CD8-positive, alpha-beta memory T cell (primary cell): ENCODE data around the gene ST3GAL6. TPM values are rescaled to one million over a fixed set of nuclear protein-coding genes. Genes with fewer than 3 reads are reported as not detected.

Source experiments
- CTCF ChIA-PET: fragments of 350-600 bp; sonication (Branson Sonifier 250); formaldehyde crosslinking; loops from one replicate; lab custom pipeline; 2021; ENCODE audit warnings: antibody characterized with exemption; lab: Charles Lee
- POLR2A ChIA-PET: fragments of 350-600 bp; sonication (Branson Sonifier 250); formaldehyde crosslinking; loops from one replicate; lab custom pipeline; 2021; ENCODE audit warnings: antibody characterized with exemption; lab: Charles Lee
- DNase-seq, 5 donors: peaks; one replicate each; pipeline versions ENCODE4 v3.0.0 to v3.0.0-alpha.2; 2020 to 2022; ENCODE audit warnings: mixed read lengths in 1 of 5
- H3K27ac ChIP-seq: one replicate; pipeline ENCODE4 v1.7.0; 2013; ENCODE audit warnings: low read depth, mild to moderate bottlenecking, low read length, moderate library complexity
- H3K27me3 ChIP-seq: 2 replicates; pipeline ENCODE4 v1.7.0; 2013; ENCODE audit warnings: low read length, mild to moderate bottlenecking; ENCODE audit not compliant: insufficient read depth, poor library complexity, severe bottlenecking
- H3K36me3 ChIP-seq: 2 replicates; pipeline ENCODE4 v1.7.0; 2013; ENCODE audit warnings: mild to moderate bottlenecking, low read length, moderate library complexity; ENCODE audit not compliant: insufficient read depth
- H3K4me1 ChIP-seq: 2 replicates; pipeline ENCODE4 v1.7.0; 2013; ENCODE audit warnings: mild to moderate bottlenecking, low read length, moderate library complexity; ENCODE audit not compliant: insufficient read depth
- H3K4me3 ChIP-seq: 2 replicates; pipeline ENCODE4 v1.7.0; 2013; ENCODE audit warnings: mild to moderate bottlenecking, low read length
- H3K9me3 ChIP-seq: 2 replicates; pipeline ENCODE4 v1.7.0; 2013; ENCODE audit warnings: mild to moderate bottlenecking, low read length
- H3K27ac Mint-ChIP-seq, 8 donors: one replicate each; pipeline ENCODE4 v1.8.0; 2020 to 2021; ENCODE audit warnings: mixed read lengths in 8 of 8, mild to moderate bottlenecking in 6 of 8, inconsistent platforms in 3 of 8, moderate library complexity in 3 of 8
- H3K27me3 Mint-ChIP-seq, 2 donors: one replicate each; pipeline ENCODE4 v1.8.0; 2020 to 2021; ENCODE audit warnings: mixed read lengths in 2 of 2, mild to moderate bottlenecking in 1 of 2, moderate library complexity in 1 of 2
- H3K36me3 Mint-ChIP-seq, 3 donors: one replicate each; pipeline ENCODE4 v1.8.0; 2020 to 2021; ENCODE audit warnings: mixed read lengths in 3 of 3, inconsistent platforms in 1 of 3, mild to moderate bottlenecking in 1 of 3
- H3K4me1 Mint-ChIP-seq, 3 donors: one replicate each; pipeline ENCODE4 v1.8.0; 2020 to 2021; ENCODE audit warnings: mixed read lengths in 3 of 3, inconsistent platforms in 1 of 3, mild to moderate bottlenecking in 1 of 3
- H3K4me3 Mint-ChIP-seq, 7 donors: one replicate each; pipeline ENCODE4 v1.8.0; 2020 to 2021; ENCODE audit warnings: mixed read lengths in 7 of 7, mild to moderate bottlenecking in 6 of 7, moderate library complexity in 4 of 7, inconsistent platforms in 2 of 7
- H3K9me3 Mint-ChIP-seq, 5 donors: one replicate each; pipeline ENCODE4 v1.8.0; 2020 to 2022; ENCODE audit warnings: mixed read lengths in 5 of 5, mild to moderate bottlenecking in 3 of 5, moderate library complexity in 2 of 5, inconsistent platforms in 1 of 5
- polyA plus RNA-seq: library from polyadenylated mRNA; unstranded; fragments of 300-500 nt; fragmentation: Illumina TruSeq; gene quantifications from one replicate; pipeline ENCODE4 v1.2.3, GENCODE V29; 2021
- total RNA-seq, 2 experiments: library from RNA; stranded (reverse); gene quantifications; one replicate each; pipeline ENCODE4 v1.2.3, GENCODE V29; 2021

Gene ST3GAL6
- total and polyA plus RNA-seq, 3 experiments from 2014 or later, result 0.20 to 0.31 TPM; not detected in 1

DNA sequence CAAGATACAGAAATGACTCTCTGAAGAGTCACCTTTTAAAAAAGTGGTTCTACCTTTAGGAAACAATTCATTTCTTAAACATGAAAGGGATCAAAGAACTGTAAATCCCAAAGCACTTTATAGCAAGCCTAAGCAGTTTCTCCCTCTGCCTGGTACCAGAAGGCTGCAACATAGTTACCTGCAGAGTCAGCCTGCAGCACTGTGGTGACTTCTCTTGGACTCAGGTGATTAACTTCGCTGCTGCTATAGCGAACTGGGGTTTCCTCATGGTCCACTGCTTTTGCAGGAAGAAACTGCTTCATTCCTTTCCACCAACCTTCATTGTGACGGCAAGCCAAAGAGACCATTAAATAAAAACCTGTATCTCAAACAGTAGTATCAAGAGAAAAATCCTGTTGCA, 37.3 kb downstream of the ST3GAL6 start:
- Mint-ChIP-seq H3K9me3 (no peaks in the 10 kb centered on the region), H3K36me3 (no peaks in the 10 kb centered on the region), H3K4me3 (no peak overlapping the region), H3K27ac (no peak overlapping the region), H3K27me3 (peaks cover 0 to 2% of the 10 kb centered on the region in 2 donors), H3K4me1 (peaks cover 0 to 6% (median 0%) of the 10 kb centered on the region in 3 donors)
- H3K9me3 ChIP-seq, result no peaks in the 10 kb centered on the region
- H3K27me3 ChIP-seq, result no peaks in the 10 kb centered on the region
- ChIA-PET CTCF (no interaction called here), POLR2A (no interaction called here)
- no peaks in the 10 kb centered on the region for H3K4me1 ChIP-seq
- no peak overlapping the region for H3K4me3 ChIP-seq
- H3K27ac ChIP-seq, result no peak overlapping the region
- H3K36me3 ChIP-seq, result no peaks in the 10 kb centered on the region
- no peak for DNase-seq

DNA sequence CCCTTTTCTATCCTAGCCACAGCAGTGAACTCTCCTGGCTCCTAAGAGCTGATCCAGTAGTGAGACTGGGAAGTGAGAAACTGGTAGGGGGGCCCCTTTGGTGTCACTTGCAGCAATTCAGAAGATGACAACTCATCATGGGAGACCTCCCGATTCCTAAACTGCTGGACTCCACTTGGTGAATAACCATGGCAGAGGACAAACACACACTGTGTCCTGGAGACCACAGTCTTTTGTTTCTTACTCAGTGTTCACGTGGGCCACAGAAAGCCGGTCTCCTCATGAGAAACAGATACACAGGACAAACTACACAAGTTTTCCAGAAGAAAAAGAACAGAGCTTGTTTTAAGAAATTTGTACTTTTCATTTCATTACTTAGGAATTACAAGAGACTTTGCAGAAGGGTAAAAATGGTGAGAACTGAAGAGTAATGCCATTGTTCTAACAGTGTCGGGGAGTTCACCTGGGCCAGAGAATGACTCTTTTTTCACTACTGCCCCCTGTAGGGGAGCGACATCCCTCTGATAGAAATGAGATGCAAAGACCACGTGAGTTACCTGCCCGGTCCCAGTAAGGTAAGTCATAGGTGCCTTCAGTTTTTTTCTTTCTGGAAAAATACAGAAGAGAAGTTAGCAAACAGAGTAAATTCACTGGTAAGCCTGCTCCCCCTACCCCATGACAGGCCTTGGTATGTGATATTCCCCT, 38.1 kb downstream of the ST3GAL6 start:
- ChIA-PET POLR2A (no interaction called here), CTCF (no interaction called here)
- DNase-seq, result no peak
- Histone ChIP-seq H3K4me1 (no peaks in the 10 kb centered on the region), H3K36me3 (no peaks in the 10 kb centered on the region), H3K9me3 (no peaks in the 10 kb centered on the region), H3K27me3 (no peaks in the 10 kb centered on the region), H3K4me3 (no peak overlapping the region), H3K27ac (no peak overlapping the region)
- Mint-ChIP-seq H3K4me3 (no peak overlapping the region), H3K27ac (no peak overlapping the region), H3K9me3 (no peaks in the 10 kb centered on the region), H3K27me3 (peaks cover 0 to 6% of the 10 kb centered on the region in 2 donors), H3K36me3 (no peaks in the 10 kb centered on the region), H3K4me1 (peaks cover 0 to 6% (median 0%) of the 10 kb centered on the region in 3 donors)

DNA sequence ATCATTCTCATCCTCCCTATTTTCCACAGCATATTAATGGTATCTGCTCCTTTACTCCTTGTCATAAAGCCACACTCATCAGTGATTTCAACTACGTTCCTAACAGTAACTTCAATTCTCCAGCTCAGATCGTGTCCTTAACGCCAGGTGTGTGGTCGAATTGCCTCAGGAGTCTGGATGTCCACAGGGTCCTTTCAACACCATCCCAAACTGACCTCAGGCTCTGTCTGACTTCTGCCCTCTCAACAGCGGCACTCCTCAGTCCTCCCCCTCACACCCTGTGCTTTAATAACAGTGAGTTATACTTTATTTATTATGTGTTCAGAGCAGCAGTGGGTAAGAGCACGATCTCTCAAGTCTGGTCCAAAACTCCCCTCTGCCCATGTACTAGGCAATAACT, 42.4 kb downstream of the ST3GAL6 start:
- H3K4me1 Mint-ChIP-seq, result no peaks in the 10 kb centered on the region
- no peak overlapping the region for H3K4me3 Mint-ChIP-seq
- peaks cover 5 to 8% of the 10 kb centered on the region in 2 donors for H3K27me3 Mint-ChIP-seq
- DNase-seq, result no peak
- H3K27me3 ChIP-seq, result no peaks in the 10 kb centered on the region
- no peaks in the 10 kb centered on the region for H3K4me1 ChIP-seq
- H3K36me3 Mint-ChIP-seq, result no peaks in the 10 kb centered on the region
- no peak overlapping the region for H3K4me3 ChIP-seq
- no peak overlapping the region for H3K27ac ChIP-seq
- CTCF ChIA-PET, result no interaction called here
- no peak overlapping the region for H3K27ac Mint-ChIP-seq
- H3K9me3 Mint-ChIP-seq, result no peaks in the 10 kb centered on the region
- H3K36me3 ChIP-seq, result no peaks in the 10 kb centered on the region
- H3K9me3 ChIP-seq, result no peaks in the 10 kb centered on the region
- POLR2A ChIA-PET, result no interaction called here

DNA sequence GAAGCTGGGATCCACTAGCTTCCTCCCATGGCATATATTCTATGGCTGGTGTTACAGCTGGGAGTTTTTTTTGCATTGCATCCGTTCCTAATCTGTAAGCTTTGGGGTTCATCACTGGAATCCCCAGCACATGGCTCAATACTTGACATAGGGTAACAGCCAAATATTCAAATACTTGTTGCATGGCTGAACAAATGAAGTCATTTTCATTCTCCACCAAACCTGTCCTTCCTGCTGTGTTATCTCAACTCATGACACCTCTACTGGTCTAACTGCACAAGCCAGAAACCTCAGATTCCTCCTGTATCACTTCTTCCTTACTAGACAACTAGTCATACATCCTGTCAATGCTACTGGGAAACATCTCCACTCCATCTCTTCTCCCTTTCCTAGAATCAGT, 43.4 kb downstream of the ST3GAL6 start:
- no peaks in the 10 kb centered on the region for H3K9me3 Mint-ChIP-seq
- peaks cover 5 to 8% of the 10 kb centered on the region in 2 donors for H3K27me3 Mint-ChIP-seq

DNA sequence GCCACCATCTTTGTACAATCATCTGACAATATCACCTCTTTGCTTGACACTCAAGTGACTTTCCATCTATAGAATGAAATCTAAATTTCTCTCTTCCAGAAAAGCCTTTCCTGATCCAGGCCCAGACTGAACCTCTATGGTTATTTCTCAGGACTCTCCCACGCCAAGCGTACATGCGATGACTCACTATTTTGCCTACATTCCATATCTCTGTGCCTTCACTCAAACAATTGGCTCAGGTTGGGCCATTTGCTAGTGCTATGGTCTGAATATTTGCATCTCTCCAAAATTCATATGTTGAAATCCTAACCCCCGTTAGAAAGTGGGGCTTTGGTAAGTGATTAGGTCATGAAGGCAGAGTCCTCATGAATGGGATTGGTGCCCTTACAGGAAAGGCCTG, 43.9 kb downstream of the ST3GAL6 start:
- Mint-ChIP-seq H3K27ac (no peak overlapping the region), H3K4me1 (no peaks in the 10 kb centered on the region), H3K4me3 (no peak overlapping the region), H3K27me3 (peaks cover 5 to 8% of the 10 kb centered on the region in 2 donors), H3K36me3 (no peaks in the 10 kb centered on the region), H3K9me3 (no peaks in the 10 kb centered on the region)
- Histone ChIP-seq H3K27ac (no peak overlapping the region), H3K9me3 (no peaks in the 10 kb centered on the region), H3K36me3 (no peaks in the 10 kb centered on the region), H3K27me3 (no peaks in the 10 kb centered on the region), H3K4me3 (no peak overlapping the region), H3K4me1 (no peaks in the 10 kb centered on the region)
- no peak for DNase-seq
- POLR2A ChIA-PET, result no interaction called here
- CTCF ChIA-PET, result no interaction called here

More for the DNA sequence above, 43.4 kb downstream of the ST3GAL6 start:
- H3K4me3 ChIP-seq, result no peak overlapping the region
- no peaks in the 10 kb centered on the region for H3K4me1 ChIP-seq
- no peaks in the 10 kb centered on the region for H3K27me3 ChIP-seq
- DNase-seq, result no peak
- POLR2A ChIA-PET, result no interaction called here
- CTCF ChIA-PET, result no interaction called here
- H3K4me3 Mint-ChIP-seq, result no peak overlapping the region
- no peaks in the 10 kb centered on the region for H3K9me3 ChIP-seq
- H3K36me3 Mint-ChIP-seq, result no peaks in the 10 kb centered on the region
- no peaks in the 10 kb centered on the region for H3K36me3 ChIP-seq
- H3K27ac ChIP-seq, result no peak overlapping the region
- H3K4me1 Mint-ChIP-seq, result no peaks in the 10 kb centered on the region
- no peak overlapping the region for H3K27ac Mint-ChIP-seq

DNA sequence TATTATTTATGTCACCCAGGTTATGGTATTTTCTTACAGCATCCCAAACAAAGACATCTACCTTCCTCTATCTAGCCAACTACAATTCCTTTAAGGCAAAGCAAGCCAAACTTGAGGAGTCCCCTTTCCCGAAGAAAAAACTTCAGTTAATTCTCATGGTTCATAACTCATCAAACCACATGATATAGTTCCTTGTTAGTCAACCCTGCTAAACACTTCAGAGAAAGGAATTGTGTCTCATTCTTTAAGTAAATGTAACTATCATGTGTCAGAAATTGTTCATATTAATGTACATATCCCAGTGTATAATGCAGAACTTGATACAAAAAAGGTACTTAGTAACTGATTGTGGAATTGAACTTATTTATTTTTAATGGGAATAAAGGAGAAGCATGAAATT, 44.4 kb downstream of the ST3GAL6 start:
- H3K9me3 Mint-ChIP-seq, result no peaks in the 10 kb centered on the region
- Histone ChIP-seq H3K27ac (no peak overlapping the region), H3K27me3 (no peaks in the 10 kb centered on the region), H3K4me1 (no peaks in the 10 kb centered on the region), H3K9me3 (no peaks in the 10 kb centered on the region), H3K36me3 (no peaks in the 10 kb centered on the region), H3K4me3 (no peak overlapping the region)
- H3K36me3 Mint-ChIP-seq, result no peaks in the 10 kb centered on the region
- H3K4me1 Mint-ChIP-seq, result no peaks in the 10 kb centered on the region
- no peak overlapping the region for H3K4me3 Mint-ChIP-seq
- CTCF ChIA-PET, result no interaction called here
- POLR2A ChIA-PET, result no interaction called here
- no peak overlapping the region for H3K27ac Mint-ChIP-seq
- H3K27me3 Mint-ChIP-seq, result peaks cover 5 to 8% of the 10 kb centered on the region in 2 donors
- no peak for DNase-seq

DNA sequence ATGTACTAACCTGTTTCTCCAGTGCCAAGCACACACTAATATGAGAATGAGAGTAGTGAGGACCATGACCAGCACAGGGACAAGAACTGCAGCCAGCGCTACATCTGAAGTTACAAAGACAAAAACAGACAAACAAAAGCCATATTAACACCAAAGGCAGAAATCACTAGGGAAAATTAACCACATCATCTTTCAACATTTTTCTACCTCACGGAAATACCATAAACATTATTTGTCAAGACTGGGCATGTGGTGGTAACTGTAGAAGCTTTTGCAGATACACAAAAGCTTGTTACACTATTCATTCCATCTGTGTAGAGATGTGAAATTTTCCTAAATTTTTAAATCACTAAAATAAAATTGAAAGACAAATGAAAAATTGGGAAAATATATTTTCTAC, 44.9 kb downstream of the ST3GAL6 start:
- no peak overlapping the region for H3K27ac ChIP-seq
- DNase-seq, result no peak
- H3K27me3 ChIP-seq, result no peaks in the 10 kb centered on the region
- ChIA-PET CTCF (no interaction called here), POLR2A (no interaction called here)
- Mint-ChIP-seq H3K4me3 (no peak overlapping the region), H3K9me3 (no peaks in the 10 kb centered on the region), H3K4me1 (no peaks in the 10 kb centered on the region), H3K27me3 (peaks cover 5 to 8% of the 10 kb centered on the region in 2 donors), H3K27ac (no peak overlapping the region), H3K36me3 (no peaks in the 10 kb centered on the region)
- H3K36me3 ChIP-seq, result no peaks in the 10 kb centered on the region
- H3K4me1 ChIP-seq, result no peaks in the 10 kb centered on the region
- H3K4me3 ChIP-seq, result no peak overlapping the region
- no peaks in the 10 kb centered on the region for H3K9me3 ChIP-seq

DNA sequence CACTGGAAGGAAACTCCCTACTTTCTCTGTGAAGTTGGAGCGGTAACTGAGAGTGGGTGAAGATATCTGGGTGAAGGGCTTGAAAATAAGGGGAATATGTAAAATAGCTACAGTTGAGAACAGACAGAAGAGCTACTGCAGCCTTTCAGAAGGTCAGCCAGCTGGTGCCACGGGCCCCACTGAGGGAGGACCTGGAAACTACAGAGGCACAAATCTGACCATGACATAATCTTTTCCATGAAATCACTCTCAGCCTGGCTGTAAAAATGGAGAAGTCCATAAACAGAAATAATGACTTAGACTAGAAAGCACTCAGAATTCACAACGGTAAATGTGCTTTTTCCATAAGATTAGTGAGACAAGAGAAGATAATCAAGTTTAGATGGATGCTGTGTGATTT, 46.4 kb downstream of the ST3GAL6 start:
- no peak overlapping the region for H3K27ac Mint-ChIP-seq
- DNase-seq, result no peak
- Histone ChIP-seq H3K4me3 (no peak overlapping the region), H3K36me3 (no peaks in the 10 kb centered on the region), H3K27ac (no peak overlapping the region), H3K27me3 (no peaks in the 10 kb centered on the region), H3K4me1 (no peaks in the 10 kb centered on the region), H3K9me3 (no peaks in the 10 kb centered on the region)
- ChIA-PET CTCF (no interaction called here), POLR2A (no interaction called here)
- H3K4me1 Mint-ChIP-seq, result no peaks in the 10 kb centered on the region
- H3K4me3 Mint-ChIP-seq, result no peak overlapping the region
- no peaks in the 10 kb centered on the region for H3K9me3 Mint-ChIP-seq
- no peaks in the 10 kb centered on the region for H3K36me3 Mint-ChIP-seq
- H3K27me3 Mint-ChIP-seq, result peaks cover 5 to 11% of the 10 kb centered on the region in 2 donors
